ENCODE results near the gene EPDR1. TPM values are rescaled to one million over a fixed set of nuclear protein-coding genes. Genes with fewer than 3 reads are reported as not detected.
A peak's percentile ranks its signal among the peaks of the same experiment; 100 is the strongest.

EPDR1 gene
- 18.1 and 21.3 TPM in 2 replicates for total RNA-seq

GRCh38 chr7:37920305-37920848, at the start of gene EPDR1:
Gene EPDR1 (plus strand): TSS chr7:37920640. CDS start chr7:37920940, 300 bp downstream.
- no peak for DNase-seq (ENCODE audit: extremely low read depth, low read depth, low spot score)

DNA sequence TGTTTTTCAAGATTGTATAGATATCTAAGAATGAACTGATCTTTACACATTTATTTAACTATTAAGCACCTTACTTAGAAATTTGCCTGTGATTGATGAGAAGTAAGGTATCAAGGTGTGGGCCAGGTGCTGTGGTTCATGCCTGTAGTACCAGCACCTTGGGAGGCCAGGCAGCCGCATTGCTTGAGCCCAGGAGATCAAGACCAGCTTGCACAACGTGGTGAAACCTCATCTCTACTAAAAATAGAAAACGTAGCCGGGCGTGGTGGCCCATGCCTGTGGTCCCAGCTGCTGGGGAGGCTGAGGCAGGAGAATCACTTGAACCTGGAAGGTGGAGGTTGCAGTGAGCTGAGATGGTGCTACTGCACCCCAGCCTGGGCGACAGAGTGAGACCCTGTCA, 38.4 kb upstream of the EPDR1 start:
- no peak for DNase-seq (ENCODE audit: extremely low read depth, low read depth, low spot score)

DNA sequence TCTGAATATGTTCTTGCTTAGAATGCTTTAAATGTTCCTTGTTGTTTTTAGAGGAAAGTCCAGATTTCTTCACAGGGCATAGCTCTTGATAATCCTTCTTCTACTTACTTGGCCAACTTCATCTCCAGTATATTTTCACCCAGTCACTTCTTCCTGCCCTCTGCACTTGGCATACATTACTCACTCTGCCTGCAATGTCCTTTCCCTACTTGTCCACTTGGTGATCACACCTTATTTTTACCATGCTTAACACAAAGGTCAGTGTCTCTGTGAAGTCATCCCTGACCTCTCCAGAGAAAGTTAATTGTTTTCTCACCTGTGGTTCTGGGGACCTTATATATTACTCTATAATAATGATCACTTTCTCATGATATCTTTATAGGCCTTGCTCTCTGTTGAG, 27.1 kb upstream of the EPDR1 start:
- no peak for DNase-seq (ENCODE audit: extremely low read depth, low read depth, low spot score)

DNA sequence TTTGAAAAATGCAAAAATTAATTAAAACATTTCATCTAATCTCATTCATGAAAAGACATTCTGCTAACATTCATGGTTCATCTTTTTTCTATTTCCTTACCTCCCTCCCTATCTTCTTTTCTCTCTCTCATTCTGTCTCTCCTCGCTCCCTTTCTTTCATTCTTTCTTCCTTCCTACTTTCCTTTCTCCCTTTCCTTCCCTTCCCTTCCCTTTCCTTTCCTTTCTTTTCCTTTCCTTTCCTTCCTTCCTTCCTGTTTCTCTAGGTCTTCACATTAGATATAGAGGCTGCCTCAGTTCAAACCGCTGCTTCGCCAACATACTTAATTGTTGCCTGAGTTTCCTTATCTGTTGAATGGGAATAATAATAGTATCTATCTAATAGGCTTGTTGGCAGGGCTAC, 25.8 kb upstream of the EPDR1 start:
- DNase-seq (ENCODE audit: extremely low read depth, low read depth, low spot score), result no peak

GRCh38 chr7:37899712-37900247, 20.7 kb upstream of the EPDR1 start:
- DNase-seq (ENCODE audit: extremely low read depth, low read depth, low spot score), result no peak

DNA sequence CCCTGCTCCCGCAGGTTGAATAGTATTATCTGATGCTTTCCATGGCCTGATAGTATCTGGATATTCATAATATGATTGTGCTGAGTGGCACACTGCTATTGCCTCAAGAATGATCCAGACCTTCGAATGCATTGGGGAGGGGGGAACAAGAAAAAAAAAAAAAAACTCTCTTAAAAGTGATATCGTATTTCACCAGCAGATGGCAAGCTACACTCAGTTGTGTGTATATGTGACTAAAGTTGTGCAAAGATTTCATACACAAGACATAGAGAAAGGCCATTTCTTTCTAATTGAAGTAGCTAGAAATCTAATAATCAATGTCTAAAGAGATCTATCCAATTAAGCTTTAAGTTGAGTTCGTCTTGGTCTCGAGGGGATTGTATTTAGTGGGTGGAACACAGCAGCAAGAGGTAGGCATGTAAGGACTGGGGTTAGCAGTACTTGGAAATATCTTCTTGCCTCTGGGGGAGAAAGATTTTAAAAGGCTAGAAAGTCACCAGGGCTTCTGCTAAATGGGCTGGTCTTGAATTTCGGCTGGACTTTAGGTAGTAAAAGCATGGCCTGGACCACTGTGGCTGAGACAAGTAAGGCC, 19.1 kb upstream of the EPDR1 start:
- no peak for DNase-seq (ENCODE audit: extremely low read depth, low read depth, low spot score)

DNA sequence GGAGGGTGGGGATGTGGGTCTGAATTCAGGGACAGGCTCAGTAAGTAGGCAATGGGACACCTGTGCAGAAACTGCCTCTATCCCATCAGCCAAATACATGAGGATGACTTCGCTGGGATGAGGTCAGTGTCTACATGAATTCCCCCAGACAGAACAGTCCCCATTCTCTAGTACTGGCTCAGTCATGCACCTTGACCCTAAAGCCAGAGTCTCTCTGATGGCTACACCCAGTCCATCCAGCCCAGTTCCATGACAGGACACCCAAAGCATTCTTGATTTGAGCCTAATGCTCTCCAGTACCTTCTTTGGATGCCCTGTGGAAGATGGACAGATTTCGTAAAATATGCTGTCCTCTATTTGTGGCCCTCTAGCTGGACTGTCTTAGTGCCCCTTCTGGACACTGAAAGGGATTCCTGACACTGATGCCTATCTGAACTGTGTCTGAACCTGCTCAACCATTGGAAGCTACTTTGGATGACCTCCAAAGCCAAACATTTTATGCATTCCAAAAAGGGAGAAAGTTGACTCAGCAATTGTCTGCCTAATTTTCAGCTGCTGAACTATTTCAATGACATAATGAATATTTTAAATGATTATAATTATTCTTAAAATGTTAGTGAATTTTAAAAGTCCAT, 18.4 kb upstream of the EPDR1 start:
- no peak for DNase-seq (ENCODE audit: extremely low read depth, low read depth, low spot score)

DNA sequence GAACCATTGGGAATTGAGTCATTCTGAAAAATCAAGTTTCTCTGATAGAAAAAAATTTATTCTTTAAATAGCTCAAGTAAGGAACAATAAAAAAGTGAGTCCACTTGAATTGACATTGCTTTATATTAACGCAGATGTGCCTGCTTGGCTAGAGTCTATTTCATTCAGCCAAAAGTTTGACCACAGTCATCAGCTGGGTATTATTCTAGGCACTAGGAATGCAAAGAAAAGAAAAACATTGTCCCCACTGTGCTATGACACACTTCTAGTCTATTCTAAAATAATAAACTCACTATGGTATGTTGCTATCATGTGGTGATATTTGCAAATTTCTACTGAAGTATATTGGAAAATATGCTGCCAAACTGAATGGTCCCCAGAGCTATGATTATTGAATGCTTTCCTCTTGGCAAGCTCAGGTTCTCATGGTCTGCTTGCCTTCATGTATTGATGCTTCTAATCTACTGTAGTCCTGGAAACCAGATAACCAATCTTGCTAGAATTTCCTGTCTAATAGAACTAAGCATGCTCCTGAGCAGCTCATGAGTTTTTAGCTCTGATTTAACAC, 12.1 kb upstream of the EPDR1 start:
- no peak for DNase-seq (ENCODE audit: extremely low read depth, low read depth, low spot score)

DNA sequence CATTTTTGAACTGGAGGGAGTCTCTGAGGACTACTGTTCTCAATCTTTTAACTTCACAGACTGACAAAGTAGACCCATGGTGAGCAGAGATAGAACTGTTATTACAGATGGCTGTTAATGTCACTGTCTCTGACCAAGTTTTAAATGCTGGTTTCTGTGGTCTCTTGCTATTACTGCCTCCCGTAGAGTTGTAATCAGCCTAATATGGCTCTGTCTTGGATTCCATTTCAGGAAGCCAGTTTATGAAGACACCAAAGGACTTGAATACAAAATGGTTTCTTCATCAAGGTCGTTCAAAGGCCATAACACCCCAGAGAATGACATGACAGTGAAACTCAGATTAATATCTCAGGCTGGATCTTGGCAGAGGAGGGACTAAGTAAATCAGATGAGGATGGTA, 7.7 kb upstream of the EPDR1 start:
- no peak for DNase-seq (ENCODE audit: extremely low read depth, low read depth, low spot score)

GRCh38 chr7:37915438-37915837, 5.0 kb upstream of the EPDR1 start:
- DNase-seq (ENCODE audit: extremely low read depth, low read depth, low spot score), result no peak

GRCh38 chr7:37916017-37916672, 4.3 kb upstream of the EPDR1 start:
- DNase-seq (ENCODE audit: extremely low read depth, low read depth, low spot score), result no peak

- peak; percentile 25 for DNase-seq (ENCODE audit: extremely low read depth, low read depth, low spot score)
Measured at GRCh38 chr7:37916673-37917660, 3.5 kb upstream of the EPDR1 start, which contains the start of gene SFRP4. Gene SFRP4 (minus strand): TSS chr7:37916817. CDS start chr7:37916537, 280 bp downstream.

DNA sequence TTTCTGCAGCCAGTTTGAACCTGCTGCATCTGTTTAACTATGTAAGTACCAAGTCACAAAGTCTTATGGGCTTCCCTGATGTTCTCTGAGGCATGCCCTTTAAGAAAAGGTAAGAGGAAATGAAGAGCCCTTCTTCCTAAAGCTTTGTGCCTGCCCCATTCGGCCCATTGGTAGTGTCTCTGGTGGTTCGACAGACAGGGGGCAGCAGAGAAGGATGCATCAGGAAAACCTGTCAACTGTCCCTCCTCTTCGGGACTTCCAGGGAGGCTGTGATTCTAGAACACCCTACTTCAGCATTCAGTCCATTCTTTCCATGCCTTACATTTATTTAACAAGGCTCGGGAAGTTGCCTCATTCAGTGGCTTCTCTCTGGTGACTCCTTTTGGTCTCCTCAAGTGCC, 1.9 kb upstream of the EPDR1 start:
- DNase-seq (ENCODE audit: extremely low read depth, low read depth, low spot score), result no peak

GRCh38 chr7:37920849-37921805, 687 bp downstream of the EPDR1 start:
- DNase-seq (ENCODE audit: extremely low read depth, low read depth, low spot score), result no peak

- no peak for DNase-seq (ENCODE audit: extremely low read depth, low read depth, low spot score)
Measured at GRCh38 chr7:37921876-37922275, 1.4 kb downstream of the EPDR1 start.

DNA sequence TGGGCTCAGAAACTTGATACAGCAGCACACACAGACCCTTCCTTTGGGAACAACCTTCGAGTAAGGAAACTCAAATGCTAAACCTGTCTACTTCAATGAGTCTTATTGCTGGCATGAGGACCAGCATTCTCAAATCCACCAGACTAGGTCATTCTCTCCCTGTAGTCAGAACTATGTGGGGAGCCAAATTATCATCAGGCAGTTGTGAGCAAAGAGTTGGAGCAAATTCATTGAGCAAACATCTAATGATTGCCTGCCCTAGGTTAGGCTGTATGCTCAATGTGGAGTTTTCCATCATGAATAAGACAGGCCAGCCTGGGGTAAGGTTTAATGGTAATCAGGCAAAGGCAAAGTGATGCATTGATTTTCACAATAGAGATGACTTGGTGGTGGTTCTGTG, 3.6 kb downstream of the EPDR1 start:
- DNase-seq (ENCODE audit: extremely low read depth, low read depth, low spot score), result no peak

DNA sequence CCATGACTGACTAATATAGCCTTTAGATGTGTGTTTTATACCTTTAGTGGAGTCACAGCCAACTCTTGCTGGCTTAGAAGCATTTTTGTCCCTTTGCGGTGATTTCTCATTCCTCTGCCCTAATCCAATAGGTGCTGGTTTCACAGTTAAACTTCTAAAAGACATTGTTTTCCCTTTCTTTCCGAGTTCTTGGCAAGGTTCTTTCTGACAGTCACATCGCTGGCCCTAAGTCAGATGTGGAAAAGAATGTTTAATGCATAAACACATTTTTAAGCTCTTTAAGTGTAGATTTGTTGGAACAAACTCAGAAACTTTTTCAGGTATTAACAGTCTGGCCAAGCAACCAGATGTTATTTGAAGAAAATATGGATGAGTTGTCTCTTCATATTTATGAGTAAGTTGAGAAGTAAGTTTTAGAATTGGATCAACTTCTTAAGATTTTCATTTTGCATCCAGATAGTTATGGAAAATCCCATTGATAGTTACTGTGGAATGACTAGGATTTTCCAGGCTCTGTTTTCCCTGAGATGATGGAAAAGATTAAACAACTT, 4.1 kb downstream of the EPDR1 start:
- DNase-seq (ENCODE audit: extremely low read depth, low read depth, low spot score), result no peak

- no peak for DNase-seq (ENCODE audit: extremely low read depth, low read depth, low spot score)
Measured at GRCh38 chr7:37925620-37926019, 5.2 kb downstream of the EPDR1 start.
